ENCODE data around the gene CFAP53. TPM values are rescaled to one million over a fixed set of nuclear protein-coding genes. Genes with fewer than 3 reads are reported as not detected.

The CFAP53 gene
- total and polyA plus RNA-seq, 2 of the 13 experiments (the other 11 are each of a cell fraction or from before 2014, with no cell fraction given) = 0.05 to 0.07 TPM

DNA sequence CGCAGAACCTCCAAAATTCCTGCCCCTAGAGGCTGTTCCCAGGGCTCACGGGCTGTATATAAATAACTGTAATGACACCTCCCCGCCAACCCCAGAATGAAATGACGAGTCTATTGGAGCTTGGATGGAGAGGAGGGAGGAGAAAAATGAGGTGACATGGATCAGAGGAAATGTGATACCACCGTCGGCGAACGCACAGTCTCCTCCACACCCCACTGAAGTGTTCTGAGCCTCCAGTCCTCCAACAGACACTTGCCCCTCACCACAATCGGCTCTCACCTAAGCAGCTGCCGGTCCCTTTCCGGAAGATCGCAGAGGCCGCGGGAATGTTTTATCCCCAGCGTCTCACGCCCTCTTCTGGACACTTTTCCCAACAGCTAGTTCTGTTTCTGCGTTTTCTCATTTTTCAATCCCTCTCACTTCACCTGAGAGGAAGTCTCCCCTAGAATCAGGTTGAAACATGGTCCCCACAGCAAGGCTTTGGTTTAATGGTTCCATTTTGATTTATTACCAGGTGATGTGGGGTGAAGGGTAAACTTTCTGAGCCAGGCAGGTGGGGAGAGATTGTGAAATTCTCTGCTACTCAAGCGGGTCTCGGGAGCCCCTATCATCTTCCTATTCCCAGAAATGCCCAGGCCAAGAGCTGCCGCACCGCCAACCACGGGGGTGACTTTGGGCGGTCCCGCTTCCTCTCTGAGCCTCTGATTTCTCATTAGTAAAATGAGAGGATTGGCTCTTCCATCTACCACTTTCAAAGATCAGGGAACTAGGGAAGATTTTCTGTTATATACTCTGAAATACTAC, 62.3 kb downstream of the CFAP53 start (continued):
- TF ChIP-seq, protein P1, sequence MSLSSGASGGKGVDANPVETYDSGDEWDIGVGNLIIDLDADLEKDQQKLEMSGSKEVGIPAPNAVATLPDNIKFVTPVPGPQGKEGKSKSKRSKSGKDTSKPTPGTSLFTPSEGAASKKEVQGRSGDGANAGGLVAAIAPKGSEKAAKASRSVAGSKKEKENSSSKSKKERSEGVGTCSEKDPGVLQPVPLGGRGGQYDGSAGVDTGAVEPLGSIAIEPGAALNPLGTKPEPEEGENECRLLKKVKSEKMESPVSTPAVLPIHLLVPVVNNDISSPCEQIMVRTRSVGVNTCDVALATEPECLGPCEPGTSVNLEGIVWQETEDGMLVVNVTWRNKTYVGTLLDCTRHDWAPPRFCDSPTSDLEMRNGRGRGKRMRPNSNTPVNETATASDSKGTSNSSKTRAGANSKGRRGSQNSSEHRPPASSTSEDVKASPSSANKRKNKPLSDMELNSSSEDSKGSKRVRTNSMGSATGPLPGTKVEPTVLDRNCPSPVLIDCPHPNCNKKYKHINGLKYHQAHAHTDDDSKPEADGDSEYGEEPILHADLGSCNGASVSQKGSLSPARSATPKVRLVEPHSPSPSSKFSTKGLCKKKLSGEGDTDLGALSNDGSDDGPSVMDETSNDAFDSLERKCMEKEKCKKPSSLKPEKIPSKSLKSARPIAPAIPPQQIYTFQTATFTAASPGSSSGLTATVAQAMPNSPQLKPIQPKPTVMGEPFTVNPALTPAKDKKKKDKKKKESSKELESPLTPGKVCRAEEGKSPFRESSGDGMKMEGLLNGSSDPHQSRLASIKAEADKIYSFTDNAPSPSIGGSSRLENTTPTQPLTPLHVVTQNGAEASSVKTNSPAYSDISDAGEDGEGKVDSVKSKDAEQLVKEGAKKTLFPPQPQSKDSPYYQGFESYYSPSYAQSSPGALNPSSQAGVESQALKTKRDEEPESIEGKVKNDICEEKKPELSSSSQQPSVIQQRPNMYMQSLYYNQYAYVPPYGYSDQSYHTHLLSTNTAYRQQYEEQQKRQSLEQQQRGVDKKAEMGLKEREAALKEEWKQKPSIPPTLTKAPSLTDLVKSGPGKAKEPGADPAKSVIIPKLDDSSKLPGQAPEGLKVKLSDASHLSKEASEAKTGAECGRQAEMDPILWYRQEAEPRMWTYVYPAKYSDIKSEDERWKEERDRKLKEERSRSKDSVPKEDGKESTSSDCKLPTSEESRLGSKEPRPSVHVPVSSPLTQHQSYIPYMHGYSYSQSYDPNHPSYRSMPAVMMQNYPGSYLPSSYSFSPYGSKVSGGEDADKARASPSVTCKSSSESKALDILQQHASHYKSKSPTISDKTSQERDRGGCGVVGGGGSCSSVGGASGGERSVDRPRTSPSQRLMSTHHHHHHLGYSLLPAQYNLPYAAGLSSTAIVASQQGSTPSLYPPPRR (CRISPR knock-in tag; IDR thresholded peaks at IDR 0.05; ENCODE audit: borderline replicate concordance) = no peak
- TF ChIP-seq, protein P2, sequence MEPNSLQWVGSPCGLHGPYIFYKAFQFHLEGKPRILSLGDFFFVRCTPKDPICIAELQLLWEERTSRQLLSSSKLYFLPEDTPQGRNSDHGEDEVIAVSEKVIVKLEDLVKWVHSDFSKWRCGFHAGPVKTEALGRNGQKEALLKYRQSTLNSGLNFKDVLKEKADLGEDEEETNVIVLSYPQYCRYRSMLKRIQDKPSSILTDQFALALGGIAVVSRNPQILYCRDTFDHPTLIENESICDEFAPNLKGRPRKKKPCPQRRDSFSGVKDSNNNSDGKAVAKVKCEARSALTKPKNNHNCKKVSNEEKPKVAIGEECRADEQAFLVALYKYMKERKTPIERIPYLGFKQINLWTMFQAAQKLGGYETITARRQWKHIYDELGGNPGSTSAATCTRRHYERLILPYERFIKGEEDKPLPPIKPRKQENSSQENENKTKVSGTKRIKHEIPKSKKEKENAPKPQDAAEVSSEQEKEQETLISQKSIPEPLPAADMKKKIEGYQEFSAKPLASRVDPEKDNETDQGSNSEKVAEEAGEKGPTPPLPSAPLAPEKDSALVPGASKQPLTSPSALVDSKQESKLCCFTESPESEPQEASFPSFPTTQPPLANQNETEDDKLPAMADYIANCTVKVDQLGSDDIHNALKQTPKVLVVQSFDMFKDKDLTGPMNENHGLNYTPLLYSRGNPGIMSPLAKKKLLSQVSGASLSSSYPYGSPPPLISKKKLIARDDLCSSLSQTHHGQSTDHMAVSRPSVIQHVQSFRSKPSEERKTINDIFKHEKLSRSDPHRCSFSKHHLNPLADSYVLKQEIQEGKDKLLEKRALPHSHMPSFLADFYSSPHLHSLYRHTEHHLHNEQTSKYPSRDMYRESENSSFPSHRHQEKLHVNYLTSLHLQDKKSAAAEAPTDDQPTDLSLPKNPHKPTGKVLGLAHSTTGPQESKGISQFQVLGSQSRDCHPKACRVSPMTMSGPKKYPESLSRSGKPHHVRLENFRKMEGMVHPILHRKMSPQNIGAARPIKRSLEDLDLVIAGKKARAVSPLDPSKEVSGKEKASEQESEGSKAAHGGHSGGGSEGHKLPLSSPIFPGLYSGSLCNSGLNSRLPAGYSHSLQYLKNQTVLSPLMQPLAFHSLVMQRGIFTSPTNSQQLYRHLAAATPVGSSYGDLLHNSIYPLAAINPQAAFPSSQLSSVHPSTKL (CRISPR knock-in tag; IDR thresholded peaks at IDR 0.05) = 0 out of 2 replicates have a peak, but pooled peaks have one; percentile 16
- TF ChIP-seq, protein P3, sequence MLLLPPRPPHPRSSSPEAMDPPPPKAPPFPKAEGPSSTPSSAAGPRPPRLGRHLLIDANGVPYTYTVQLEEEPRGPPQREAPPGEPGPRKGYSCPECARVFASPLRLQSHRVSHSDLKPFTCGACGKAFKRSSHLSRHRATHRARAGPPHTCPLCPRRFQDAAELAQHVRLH (CRISPR knock-in tag; IDR thresholded peaks at IDR 0.05; ENCODE audit: borderline replicate concordance, low read depth) = 0 out of 2 replicates have a peak, but pooled peaks have one; percentile 25
- no peak for TF ChIP-seq DR1 (CRISPR knock-in tag; IDR thresholded peaks at IDR 0.05)
- TF ChIP-seq SMC3 (IDR thresholded peaks at IDR 0.05; ENCODE audit: low read length) = peak; percentile 78
- peak; percentile 50; the same call in 1 of the 2 replicates for TF ChIP-seq ETV5 (CRISPR knock-in tag; IDR thresholded peaks at IDR 0.05; ENCODE audit: borderline replicate concordance)
- 0 out of 2 replicates have a peak, but pooled peaks have one; percentile 18 for TF ChIP-seq ZNF501 (CRISPR knock-in tag; IDR thresholded peaks at IDR 0.05)
- no peak for TF ChIP-seq ZNF282 (IDR thresholded peaks at IDR 0.05; ENCODE audit: partially characterized antibody)
- TF ChIP-seq ELF3 (CRISPR knock-in tag; IDR thresholded peaks at IDR 0.05) = 0 out of 2 replicates have a peak, but pooled peaks have one; percentile 21
- peak; percentile 29; the same call in 1 of the 2 replicates for TF ChIP-seq KDM2A (CRISPR knock-in tag; IDR thresholded peaks at IDR 0.05; ENCODE audit: borderline replicate concordance, low read depth)
- TF ChIP-seq, protein P4, sequence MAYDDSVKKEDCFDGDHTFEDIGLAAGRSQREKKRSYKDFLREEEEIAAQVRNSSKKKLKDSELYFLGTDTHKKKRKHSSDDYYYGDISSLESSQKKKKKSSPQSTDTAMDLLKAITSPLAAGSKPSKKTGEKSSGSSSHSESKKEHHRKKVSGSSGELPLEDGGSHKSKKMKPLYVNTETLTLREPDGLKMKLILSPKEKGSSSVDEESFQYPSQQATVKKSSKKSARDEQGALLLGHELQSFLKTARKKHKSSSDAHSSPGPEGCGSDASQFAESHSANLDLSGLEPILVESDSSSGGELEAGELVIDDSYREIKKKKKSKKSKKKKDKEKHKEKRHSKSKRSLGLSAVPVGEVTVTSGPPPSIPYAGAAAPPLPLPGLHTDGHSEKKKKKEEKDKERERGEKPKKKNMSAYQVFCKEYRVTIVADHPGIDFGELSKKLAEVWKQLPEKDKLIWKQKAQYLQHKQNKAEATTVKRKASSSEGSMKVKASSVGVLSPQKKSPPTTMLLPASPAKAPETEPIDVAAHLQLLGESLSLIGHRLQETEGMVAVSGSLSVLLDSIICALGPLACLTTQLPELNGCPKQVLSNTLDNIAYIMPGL (CRISPR knock-in tag; IDR thresholded peaks at IDR 0.05; ENCODE audit: borderline replicate concordance in 1 of 2, low read depth in 1 of 2) = peak in 1 of 2 experiments; percentile 74; a peak in 1 of 4 replicates
- no peak for TF ChIP-seq NR2F6 (IDR thresholded peaks at IDR 0.05)
- TF ChIP-seq NR2F6 (CRISPR knock-in tag; IDR thresholded peaks at IDR 0.05) = peak; percentile 15; the same call in 1 of the 2 replicates
- no peak for TF ChIP-seq POLR2A (IDR thresholded peaks at IDR 0.05; ENCODE audit: insufficient read depth in 1 of 2, low read depth in 2 of 2, low read length in 2 of 2)
- TF ChIP-seq XRCC5 (optimal IDR thresholded peaks at IDR 0.05; ENCODE audit: low read length) = peak; percentile 41
- TF ChIP-seq, protein P5, sequence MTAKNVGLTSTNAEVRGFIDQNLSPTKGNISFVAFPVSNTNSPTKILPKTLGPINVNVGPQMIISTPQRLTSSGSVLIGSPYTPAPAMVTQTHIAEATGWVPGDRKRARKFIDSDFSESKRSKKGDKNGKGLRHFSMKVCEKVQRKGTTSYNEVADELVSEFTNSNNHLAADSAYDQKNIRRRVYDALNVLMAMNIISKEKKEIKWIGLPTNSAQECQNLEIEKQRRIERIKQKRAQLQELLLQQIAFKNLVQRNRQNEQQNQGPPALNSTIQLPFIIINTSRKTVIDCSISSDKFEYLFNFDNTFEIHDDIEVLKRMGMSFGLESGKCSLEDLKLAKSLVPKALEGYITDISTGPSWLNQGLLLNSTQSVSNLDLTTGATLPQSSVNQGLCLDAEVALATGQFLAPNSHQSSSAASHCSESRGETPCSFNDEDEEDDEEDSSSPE (CRISPR knock-in tag; IDR thresholded peaks at IDR 0.05) = peak; percentile 19; the same call in 1 of the 2 replicates
